ENCODE data around the gene CPM.

Gene CPM

GRCh38 chr12:68873316-68873715 lies 59.7 kb downstream of the CPM start:
- DNase-seq, result no peak

GRCh38 chr12:68871921-68872320 lies 61.0 kb downstream of the CPM start:
- peak; percentile 9 for DNase-seq

- no peak for DNase-seq
These were observed 61.6 kb downstream of the CPM start for GRCh38 chr12:68871396-68871795.

GRCh38 chr12:68870443-68870842 lies 62.5 kb downstream of the CPM start:
- no peak for DNase-seq

- no peak for DNase-seq
These were observed 63.0 kb downstream of the CPM start for GRCh38 chr12:68870011-68870410.

GRCh38 chr12:68868043-68868790 lies 64.8 kb downstream of the CPM start:
- DNase-seq, result no peak

- DNase-seq, result no peak
These were observed 65.4 kb downstream of the CPM start for GRCh38 chr12:68867606-68868005.

- no peak for DNase-seq
These were observed 66.0 kb downstream of the CPM start for GRCh38 chr12:68866950-68867349.

- DNase-seq, result no peak
These were observed 67.4 kb downstream of the CPM start for GRCh38 chr12:68865399-68866164.

- DNase-seq, result no peak
These were observed 68.4 kb downstream of the CPM start for GRCh38 chr12:68864604-68865003.

GRCh38 chr12:68863886-68864454 lies 69.0 kb downstream of the CPM start:
- DNase-seq, result peak; percentile 63

- DNase-seq, result no peak
These were observed 69.7 kb downstream of the CPM start for GRCh38 chr12:68863109-68863770.

- no peak for DNase-seq
These were observed 71.1 kb downstream of the CPM start for GRCh38 chr12:68861890-68862289.

- DNase-seq, result no peak
These were observed 76.5 kb downstream of the CPM start for GRCh38 chr12:68856510-68856909.

- DNase-seq, result no peak
These were observed 77.2 kb downstream of the CPM start for GRCh38 chr12:68855771-68856170.

- no peak for DNase-seq
These were observed 77.9 kb downstream of the CPM start for GRCh38 chr12:68855111-68855510.

- DNase-seq, result no peak
These were observed 78.4 kb downstream of the CPM start for GRCh38 chr12:68854554-68854953.

GRCh38 chr12:68854078-68854468 lies 78.9 kb downstream of the CPM start:
- DNase-seq, result no peak

- no peak for DNase-seq
These were observed 79.4 kb downstream of the CPM start for GRCh38 chr12:68853396-68854077.

GRCh38 chr12:68851592-68852306 lies 81.2 kb downstream of the CPM start:
- no peak for DNase-seq

- DNase-seq, result no peak
These were observed 82.6 kb downstream of the CPM start for GRCh38 chr12:68850390-68850789.

GRCh38 chr12:68846811-68847210 lies 86.2 kb downstream of the CPM start:
- no peak for DNase-seq

Measured in fibroblast of skin of right biceps (primary cell).